ENCODE data around the gene BMP7. TPM values are rescaled to one million over a fixed set of nuclear protein-coding genes. Genes with fewer than 3 reads are reported as not detected.
"Not testable (repeated sequence)": the region's sequence is repeated elsewhere in the genome, so short reads cannot be mapped to it uniquely, and the experiment has no call there.

Gene BMP7
- polyA plus RNA-seq, 3 donors: 73.3 to 102 (median 94.0) TPM

DNA sequence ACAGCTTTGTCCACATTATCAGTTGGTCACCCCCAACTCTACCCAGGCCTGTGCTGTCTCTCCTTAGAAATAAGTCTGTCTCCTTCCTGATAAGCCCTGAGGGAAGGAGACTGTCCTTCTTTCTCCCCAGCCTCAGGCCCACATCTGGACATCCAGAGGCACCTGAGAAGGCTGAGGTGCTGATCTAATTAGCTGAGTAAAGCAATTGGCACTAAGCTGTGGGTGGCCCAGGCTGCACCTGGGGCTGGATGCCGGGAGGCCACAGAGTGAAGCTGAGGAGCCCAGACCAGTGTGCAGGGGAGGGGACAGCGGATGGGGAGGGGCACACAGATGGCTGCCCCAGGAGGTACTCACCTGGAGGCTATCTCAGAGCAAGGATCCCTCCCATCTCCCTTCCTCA, 26.2 kb upstream of the BMP7 start:
- DNase-seq (ENCODE audit: extremely low read depth in 1 of 11, low read depth in 9 of 11, low spot score in 4 of 11): no peak

DNA sequence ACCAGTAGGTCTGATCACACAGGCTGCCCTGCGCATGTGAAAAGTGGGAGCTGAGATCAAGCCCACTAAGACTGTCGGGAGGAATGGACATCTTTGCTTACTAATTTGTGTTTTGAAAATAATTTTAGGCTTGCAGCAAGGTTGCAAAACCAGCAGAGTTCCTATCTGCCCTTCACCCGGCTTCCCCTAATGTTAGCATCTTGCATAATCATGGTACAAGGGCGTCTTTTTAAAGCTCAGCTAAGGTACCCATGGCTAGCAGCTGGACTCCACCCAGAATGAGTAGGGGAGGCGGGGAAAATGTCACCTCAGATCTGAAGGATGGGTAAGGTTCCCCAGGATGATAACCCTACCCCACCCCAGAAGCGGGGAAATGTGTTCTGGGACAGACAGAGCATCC, 25.3 kb upstream of the BMP7 start:
- no peak for DNase-seq (ENCODE audit: extremely low read depth in 1 of 11, low read depth in 9 of 11, low spot score in 4 of 11)

GRCh38 chr20:57291003-57291402, 24.6 kb upstream of the BMP7 start:
- DNase-seq (ENCODE audit: extremely low read depth in 1 of 11, low read depth in 9 of 11, low spot score in 4 of 11): no peak

GRCh38 chr20:57290178-57290484, 23.7 kb upstream of the BMP7 start:
- DNase-seq (ENCODE audit: extremely low read depth in 1 of 11, low read depth in 9 of 11, low spot score in 4 of 11): no peak

DNA sequence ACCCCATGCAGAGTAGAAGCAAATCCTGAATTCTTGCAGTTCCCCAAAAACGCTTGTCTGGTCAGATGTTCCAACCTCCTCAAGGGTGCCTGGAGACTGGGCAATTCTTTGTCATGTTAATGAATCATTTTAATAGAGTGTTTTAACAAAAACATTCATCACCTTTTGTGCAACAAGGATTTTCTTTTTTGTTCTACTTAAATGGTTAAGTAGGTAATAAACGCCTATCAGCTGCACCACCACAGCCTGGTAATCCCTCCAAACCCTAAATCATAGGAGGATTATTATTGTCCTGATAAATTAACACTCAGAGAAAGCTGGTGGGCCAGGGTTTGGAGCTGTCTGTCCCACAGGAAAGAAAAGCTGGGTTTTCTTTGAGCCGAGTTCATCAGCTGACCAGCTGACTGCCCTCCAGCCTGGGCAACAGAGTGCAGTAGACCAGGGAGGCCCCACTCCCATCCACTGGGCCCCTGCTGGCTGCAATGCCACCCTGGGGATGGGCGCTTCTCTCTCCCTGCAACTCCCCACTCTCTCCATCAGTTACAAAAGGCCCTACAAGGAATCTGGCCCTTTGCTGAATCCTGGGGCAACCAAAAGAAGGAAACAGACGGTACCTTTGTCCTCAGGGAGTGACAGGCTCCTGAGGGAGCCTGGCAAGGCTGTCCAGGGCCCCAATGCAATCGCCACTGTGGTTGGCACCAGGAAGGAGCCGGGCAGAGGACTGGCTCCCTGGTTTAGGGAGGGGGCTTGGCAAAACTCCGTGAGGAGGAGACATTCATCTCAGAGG, 23.1 kb upstream of the BMP7 start:
- DNase-seq (ENCODE audit: extremely low read depth in 1 of 11, low read depth in 9 of 11, low spot score in 4 of 11): no peak

DNA sequence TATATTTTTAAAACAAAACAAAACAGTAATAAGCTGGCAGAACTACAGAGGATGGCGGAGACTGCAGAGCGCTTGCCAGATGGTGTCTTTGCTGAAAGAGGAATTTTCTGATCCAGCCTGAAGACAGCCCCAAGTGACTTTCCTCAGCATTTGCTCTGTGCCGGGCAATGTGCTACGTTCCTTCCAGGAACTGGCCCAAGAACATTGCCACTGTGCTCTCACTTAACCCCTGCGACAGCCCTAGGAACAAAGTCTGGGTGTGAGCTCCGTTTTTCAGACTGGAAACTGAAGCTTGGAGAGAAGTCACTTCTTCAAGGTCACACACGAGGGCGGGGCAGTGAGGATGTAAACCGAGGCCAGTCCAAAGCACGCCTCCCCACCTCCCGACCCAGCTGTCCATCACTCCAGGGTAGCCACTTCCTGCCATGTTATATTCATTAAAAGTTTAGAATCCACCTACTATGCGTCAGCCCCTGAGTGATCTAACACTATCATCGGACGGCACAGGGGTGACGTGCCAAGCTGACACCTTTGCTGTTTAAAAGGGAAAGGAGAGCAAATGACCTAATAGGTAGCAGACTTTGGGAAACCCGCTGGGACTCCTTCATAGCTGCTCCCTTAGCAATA, 22.3 kb upstream of the BMP7 start:
- no peak for DNase-seq (ENCODE audit: extremely low read depth in 1 of 11, low read depth in 9 of 11, low spot score in 4 of 11)

- no peak for DNase-seq (ENCODE audit: extremely low read depth in 1 of 11, low read depth in 9 of 11, low spot score in 4 of 11)
Measured at GRCh38 chr20:57287901-57288300, 21.5 kb upstream of the BMP7 start.

GRCh38 chr20:57287007-57287880, 20.8 kb upstream of the BMP7 start:
- DNase-seq (ENCODE audit: extremely low read depth in 1 of 11, low read depth in 9 of 11, low spot score in 4 of 11): no peak

DNA sequence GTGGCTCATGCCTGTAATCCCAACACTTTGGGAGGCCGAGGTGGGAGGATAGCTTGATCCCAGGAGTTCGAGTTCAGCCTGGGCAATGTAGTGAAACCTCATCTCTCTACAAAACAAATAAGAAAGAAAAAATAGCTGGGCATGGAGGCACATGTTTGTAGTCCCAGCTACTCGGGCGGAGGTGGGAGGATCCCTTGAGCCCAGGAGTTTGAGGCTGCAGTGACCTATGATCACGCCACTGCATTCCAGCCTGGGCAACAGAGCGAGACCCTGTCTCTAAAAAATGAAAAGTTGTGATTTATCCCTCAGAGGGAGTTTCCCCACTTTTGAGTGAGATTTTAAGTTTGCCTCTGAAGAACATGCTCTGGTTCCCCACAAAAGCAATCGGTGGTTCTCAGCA, 17.4 kb upstream of the BMP7 start:
- no peak for DNase-seq (ENCODE audit: extremely low read depth in 1 of 11, low read depth in 9 of 11, low spot score in 4 of 11)

DNA sequence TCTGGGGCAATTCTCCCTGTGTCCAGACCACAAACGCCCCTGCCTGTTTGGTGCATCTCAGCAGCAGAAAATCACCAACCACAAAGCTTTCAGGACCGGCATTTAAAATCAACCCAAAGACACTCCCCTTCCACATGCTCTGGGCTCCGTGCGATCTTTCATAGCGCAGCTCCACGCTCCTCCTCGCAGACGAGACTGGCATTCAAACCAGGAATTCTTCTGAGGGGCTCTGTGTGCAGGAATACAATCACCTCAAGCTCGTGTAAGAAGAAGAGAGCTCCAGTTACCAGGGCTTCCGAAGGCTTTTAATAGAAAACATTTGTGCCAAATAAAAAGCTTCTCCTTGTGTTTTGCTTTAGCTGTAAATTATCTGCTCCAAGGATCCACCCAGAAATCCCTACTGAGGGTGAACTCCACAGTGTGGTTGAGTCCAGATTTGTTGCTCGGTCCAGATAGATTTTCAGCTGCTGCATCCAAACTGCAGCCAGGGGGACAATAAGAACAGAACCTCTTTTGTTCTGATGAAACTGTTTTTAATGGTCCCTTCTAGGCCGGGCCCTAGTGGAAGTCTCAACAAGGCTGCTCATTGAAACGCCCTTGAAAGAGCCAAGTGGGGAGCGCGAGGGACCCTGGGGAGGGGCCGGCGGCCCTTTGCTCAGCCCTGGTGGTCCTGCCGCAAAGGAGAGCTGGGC, 16.4 kb upstream of the BMP7 start:
- no peak for DNase-seq (ENCODE audit: extremely low read depth in 1 of 11, low read depth in 9 of 11, low spot score in 4 of 11)

GRCh38 chr20:57281900-57282299, 15.5 kb upstream of the BMP7 start:
- no peak for DNase-seq (ENCODE audit: extremely low read depth in 1 of 11, low read depth in 9 of 11, low spot score in 4 of 11)

DNA sequence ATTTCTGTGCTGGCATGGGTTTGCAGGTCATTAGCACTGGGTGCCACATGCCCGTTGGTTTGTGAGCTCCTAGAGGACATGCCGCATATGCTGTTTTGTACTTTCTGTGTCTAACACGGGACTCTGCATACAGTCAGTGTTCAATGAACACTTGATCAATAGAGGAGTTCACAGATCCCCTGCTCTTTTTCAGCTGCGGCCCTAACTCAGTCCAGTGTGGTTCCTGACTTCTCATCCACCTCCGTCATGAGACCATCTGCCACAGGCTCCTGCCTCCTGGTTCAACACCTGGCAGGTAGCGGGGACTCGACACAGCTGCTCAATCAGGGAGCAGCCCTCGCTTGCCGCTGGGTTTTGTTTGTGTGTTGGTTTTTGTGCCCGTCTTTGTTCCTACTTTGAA, 13.8 kb upstream of the BMP7 start:
- DNase-seq (ENCODE audit: extremely low read depth in 1 of 11, low read depth in 9 of 11, low spot score in 4 of 11): no peak

DNA sequence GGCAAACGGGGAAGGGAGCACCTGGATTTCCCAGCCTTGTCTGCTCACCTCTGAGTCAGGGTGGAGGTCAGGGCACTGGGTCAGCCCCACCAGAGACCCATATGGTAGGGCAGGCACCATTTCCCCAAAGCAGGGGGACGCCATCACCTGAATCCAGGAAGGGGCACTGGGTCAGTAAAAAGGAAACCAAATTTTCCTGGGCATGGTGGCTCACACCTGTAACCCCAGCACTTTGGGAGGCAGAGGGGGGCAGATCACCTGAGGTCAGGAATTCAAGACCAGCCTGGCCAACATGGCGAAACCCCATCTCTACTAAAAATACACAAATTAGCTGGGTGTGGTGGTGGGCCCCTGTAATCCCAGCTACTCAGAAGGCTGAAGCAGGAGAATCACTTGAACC, 13.1 kb upstream of the BMP7 start:
- not testable (repeated sequence) for DNase-seq (ENCODE audit: extremely low read depth in 1 of 11, low read depth in 9 of 11, low spot score in 4 of 11)

DNA sequence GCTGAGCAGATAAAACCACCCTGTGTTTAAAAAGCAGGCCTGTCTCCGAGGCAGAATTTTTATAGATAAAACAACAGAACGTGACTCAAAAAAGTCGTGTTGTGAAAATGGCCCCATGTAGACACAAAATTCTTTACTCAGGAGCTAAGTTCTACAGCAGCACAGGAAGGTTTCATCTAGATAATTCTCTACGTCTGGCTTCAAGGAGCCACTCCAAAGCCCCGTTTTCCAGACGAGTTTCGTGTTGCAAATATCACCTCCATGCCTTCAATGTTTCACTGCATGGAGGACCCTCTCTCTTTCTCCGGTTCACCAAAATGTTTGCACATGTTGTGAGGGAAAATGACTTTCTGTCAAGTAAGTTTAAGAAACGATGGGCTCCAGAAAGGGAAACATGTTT, 12.0 kb upstream of the BMP7 start:
- DNase-seq (ENCODE audit: extremely low read depth in 1 of 11, low read depth in 9 of 11, low spot score in 4 of 11): no peak

GRCh38 chr20:57277398-57278105, 11.1 kb upstream of the BMP7 start:
- DNase-seq (ENCODE audit: extremely low read depth in 1 of 11, low read depth in 9 of 11, low spot score in 4 of 11): no peak

DNA sequence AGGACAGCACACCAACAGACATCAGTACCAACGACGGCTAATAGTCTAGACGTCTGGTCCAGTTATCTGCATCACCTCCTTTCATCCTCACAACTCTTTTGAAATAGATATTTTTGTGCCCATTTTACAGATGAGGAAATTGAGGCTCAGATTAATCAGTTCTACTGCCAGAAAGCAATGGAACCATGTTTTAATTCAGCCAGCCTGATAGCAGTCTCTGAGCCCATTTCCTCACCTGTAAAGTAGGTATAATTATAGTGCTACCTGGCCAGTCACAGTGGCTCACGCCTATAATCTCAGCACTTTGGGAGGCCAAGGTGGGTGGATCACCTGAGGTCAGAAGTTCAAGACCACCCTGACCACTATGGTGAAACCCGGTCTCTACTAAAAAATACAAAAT, 9.8 kb upstream of the BMP7 start:
- DNase-seq (ENCODE audit: extremely low read depth in 1 of 11, low read depth in 9 of 11, low spot score in 4 of 11): no peak

DNA sequence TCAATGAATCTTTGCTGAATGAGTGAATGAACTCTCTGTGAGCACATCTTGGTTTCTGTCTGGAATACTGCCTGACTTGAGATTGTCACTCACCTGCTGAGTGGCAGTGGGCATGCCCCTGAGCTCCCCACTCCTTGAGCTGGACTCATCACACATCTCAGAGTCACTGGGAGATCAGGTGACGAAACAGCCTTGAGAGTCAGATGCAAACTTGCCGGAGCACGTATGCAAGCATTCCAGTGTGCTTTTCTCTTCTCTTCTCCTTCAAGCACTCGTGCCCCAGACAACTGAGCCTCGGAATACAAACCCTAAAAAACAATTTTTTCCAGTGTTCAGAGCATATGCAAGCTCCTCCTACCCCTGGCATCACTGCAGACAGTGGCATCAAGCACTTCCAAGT, 9.4 kb upstream of the BMP7 start:
- DNase-seq (ENCODE audit: extremely low read depth in 1 of 11, low read depth in 9 of 11, low spot score in 4 of 11): no peak

DNA sequence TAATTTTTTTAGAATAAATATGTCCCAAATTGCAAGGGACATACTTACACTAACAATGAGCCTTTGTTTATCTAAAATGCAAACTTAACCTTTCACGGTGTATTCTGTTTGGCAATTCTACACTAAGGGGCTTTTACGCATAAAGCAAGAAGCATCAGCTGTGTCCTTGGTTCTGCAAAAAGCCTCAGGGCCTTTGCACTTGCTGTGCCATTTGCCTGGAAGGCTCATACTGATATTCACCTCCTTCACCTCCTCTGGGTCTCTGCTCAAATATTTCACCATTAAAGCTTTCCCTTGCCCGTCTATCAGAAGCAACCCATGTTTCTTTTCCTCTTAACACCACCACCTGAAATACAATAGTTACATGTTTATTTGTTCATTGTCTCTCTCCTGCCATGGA, 8.9 kb upstream of the BMP7 start:
- DNase-seq (ENCODE audit: extremely low read depth in 1 of 11, low read depth in 9 of 11, low spot score in 4 of 11): no peak

DNA sequence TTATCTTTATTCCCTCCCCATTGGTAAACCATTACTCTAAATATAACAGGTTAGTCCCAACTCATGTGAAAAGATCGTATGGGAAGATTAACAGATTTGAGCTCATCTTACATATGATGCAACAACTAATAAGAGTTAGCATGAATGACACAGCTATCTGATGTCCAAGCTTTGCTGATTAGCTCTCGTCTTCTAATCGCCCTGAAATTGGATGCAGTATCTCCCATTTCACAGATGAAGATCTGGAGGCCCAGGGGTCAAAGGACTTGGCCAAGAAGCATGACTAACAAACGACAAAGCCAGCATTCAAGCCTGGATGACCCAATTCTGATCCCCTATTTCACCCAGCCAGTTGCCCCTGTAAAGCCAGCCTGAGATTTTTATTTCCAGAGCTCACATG, 8.4 kb upstream of the BMP7 start:
- DNase-seq (ENCODE audit: extremely low read depth in 1 of 11, low read depth in 9 of 11, low spot score in 4 of 11): no peak

Measured in renal cortex interstitium (tissue), 11 donors.